ENCODE results near the gene CYTH2.
A peak's percentile ranks its signal among the peaks of the same experiment; 100 is the strongest.

GRCh38 chr19:48461982-48462655, 7.0 kb upstream of the CYTH2 start:
- TF ChIP-seq NR2C2 (CRISPR knock-in tag; IDR thresholded peaks at IDR 0.05), result peak; percentile 89
- TF ChIP-seq NFE2L1 (CRISPR knock-in tag; IDR thresholded peaks at IDR 0.05), result peak; percentile 97; the same call in 1 of the 2 replicates
- TF ChIP-seq TP53 (CRISPR knock-in tag; IDR thresholded peaks at IDR 0.05), result peak; percentile 98
- TF ChIP-seq CTCF (IDR thresholded peaks at IDR 0.05), result no peak
- no peak for TF ChIP-seq STAT6 (CRISPR knock-in tag; conservative IDR thresholded peaks at IDR 0.05; ENCODE audit: low read depth)
- TF ChIP-seq ZNF219 (CRISPR knock-in tag; IDR thresholded peaks at IDR 0.05; ENCODE audit: borderline replicate concordance), result peak; percentile 96; the same call in 1 of the 2 replicates
- peak; percentile 79; the same call in 1 of the 2 replicates for TF ChIP-seq AFF4 (CRISPR knock-in tag; IDR thresholded peaks at IDR 0.05; ENCODE audit: borderline replicate concordance)
- peak; percentile 90; the same call in 1 of the 2 replicates for TF ChIP-seq ZNF121 (CRISPR knock-in tag; IDR thresholded peaks at IDR 0.05)
- peak; percentile 98 for TF ChIP-seq ZBTB43 (CRISPR knock-in tag; IDR thresholded peaks at IDR 0.05)
- TF ChIP-seq CREB1 (CRISPR knock-in tag; IDR thresholded peaks at IDR 0.05), result peak; percentile 97
- peak; percentile 99; the same call in 1 of the 2 replicates for TF ChIP-seq KAT7 (CRISPR knock-in tag; IDR thresholded peaks at IDR 0.05; ENCODE audit: borderline replicate concordance)
- no peak for TF ChIP-seq ELF4 (CRISPR knock-in tag; IDR thresholded peaks at IDR 0.05; ENCODE audit: low read depth)

All from WTC11 (cell line).